Measurements from ENCODE around the gene OGFOD3.

DNA sequence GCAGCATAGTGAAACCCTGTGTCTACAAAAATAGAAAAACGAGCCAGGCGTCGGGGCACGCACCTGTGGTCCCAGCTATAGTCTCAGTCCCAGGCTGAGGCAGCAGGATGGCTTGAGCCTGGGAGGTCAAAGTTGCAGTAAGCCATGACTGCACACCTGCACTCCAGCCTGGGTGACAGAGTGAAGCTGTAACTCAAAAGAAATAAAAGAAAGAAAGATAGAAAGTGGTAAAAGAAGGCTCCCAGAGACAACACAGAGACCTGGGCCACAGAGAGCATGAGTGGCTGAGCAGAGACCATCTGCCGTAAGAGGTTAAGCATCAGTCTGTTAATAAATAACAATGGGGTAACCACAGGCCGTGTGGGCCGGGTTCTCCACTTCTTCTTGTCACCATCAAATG lies 15.5 kb downstream of the OGFOD3 start:
- TF ChIP-seq CTCF (IDR thresholded peaks at IDR 0.05) (no peak), POLR2A (IDR thresholded peaks at IDR 0.05) (no peak)
